Measurements from ENCODE around the gene CSNK1G3.

CSNK1G3 gene

GRCh38 chr5:123535648-123536047 lies 23.7 kb downstream of the CSNK1G3 start:
- no peak for ATAC-seq
- no peaks in the 10 kb centered on the region for H3K9me3 Mint-ChIP-seq
- H3K27ac Mint-ChIP-seq, result no peak overlapping the region
- no peaks in the 10 kb centered on the region for H3K36me3 Mint-ChIP-seq
- no peak for DNase-seq (ENCODE audit: low spot score in 2 of 2)
- no peak overlapping the region for H3K4me3 Mint-ChIP-seq
- H3K4me1 Mint-ChIP-seq, result peaks cover 26% of the 10 kb centered on the region

GRCh38 chr5:123537256-123537655 lies 25.3 kb downstream of the CSNK1G3 start:
- Mint-ChIP-seq H3K9me3 (no peaks in the 10 kb centered on the region), H3K4me1 (peaks cover 33% of the 10 kb centered on the region), H3K36me3 (no peaks in the 10 kb centered on the region), H3K4me3 (no peak overlapping the region), H3K27ac (no peak overlapping the region)
- no peak for DNase-seq (ENCODE audit: low spot score in 2 of 2)
- ATAC-seq, result no peak

GRCh38 chr5:123537845-123538244 lies 25.9 kb downstream of the CSNK1G3 start:
- no peak overlapping the region for H3K4me3 Mint-ChIP-seq
- H3K4me1 Mint-ChIP-seq, result peaks cover 39% of the 10 kb centered on the region
- ATAC-seq (no peak), DNase-seq (ENCODE audit: low spot score in 2 of 2) (no peak)
- H3K27ac Mint-ChIP-seq, result no peak overlapping the region
- H3K9me3 Mint-ChIP-seq, result no peaks in the 10 kb centered on the region
- H3K36me3 Mint-ChIP-seq, result no peaks in the 10 kb centered on the region

GRCh38 chr5:123538670-123539459 lies 26.9 kb downstream of the CSNK1G3 start:
- Mint-ChIP-seq H3K27ac (no peak overlapping the region), H3K4me1 (peaks cover 49% of the 10 kb centered on the region), H3K4me3 (no peak overlapping the region), H3K9me3 (no peaks in the 10 kb centered on the region), H3K36me3 (no peaks in the 10 kb centered on the region)
- DNase-seq (ENCODE audit: low spot score in 2 of 2) (no peak), ATAC-seq (no peak)

- no peak for DNase-seq (ENCODE audit: low spot score in 2 of 2)
- Mint-ChIP-seq H3K4me3 (no peak overlapping the region), H3K9me3 (no peaks in the 10 kb centered on the region), H3K4me1 (peaks cover 53% of the 10 kb centered on the region), H3K27ac (no peak overlapping the region), H3K36me3 (peaks cover 3% of the 10 kb centered on the region)
- no peak for ATAC-seq
Observed at GRCh38 chr5:123540534-123540933, 28.6 kb downstream of the CSNK1G3 start.

GRCh38 chr5:123543438-123543837 lies 31.5 kb downstream of the CSNK1G3 start:
- no peaks in the 10 kb centered on the region for H3K9me3 Mint-ChIP-seq
- H3K36me3 Mint-ChIP-seq, result peaks cover 7% of the 10 kb centered on the region
- DNase-seq (ENCODE audit: low spot score in 2 of 2) (no peak), ATAC-seq (no peak)
- H3K4me3 Mint-ChIP-seq, result no peak overlapping the region
- H3K27ac Mint-ChIP-seq, result no peak overlapping the region
- H3K4me1 Mint-ChIP-seq, result peaks cover 47% of the 10 kb centered on the region

- H3K27ac Mint-ChIP-seq, result no peak overlapping the region
- no peak for ATAC-seq
- no peaks in the 10 kb centered on the region for H3K9me3 Mint-ChIP-seq
- H3K36me3 Mint-ChIP-seq, result peaks cover 12% of the 10 kb centered on the region
- H3K4me3 Mint-ChIP-seq, result no peak overlapping the region
- peaks cover 52% of the 10 kb centered on the region for H3K4me1 Mint-ChIP-seq
- DNase-seq (ENCODE audit: low spot score in 2 of 2), result no peak
Observed at GRCh38 chr5:123545506-123545905, 33.5 kb downstream of the CSNK1G3 start.

GRCh38 chr5:123546657-123547056 lies 34.7 kb downstream of the CSNK1G3 start:
- Mint-ChIP-seq H3K9me3 (no peaks in the 10 kb centered on the region), H3K36me3 (peaks cover 12% of the 10 kb centered on the region), H3K4me3 (no peak overlapping the region), H3K27ac (no peak overlapping the region), H3K4me1 (peaks cover 45% of the 10 kb centered on the region)
- ATAC-seq, result no peak
- DNase-seq (ENCODE audit: low spot score in 2 of 2), result no peak

- peak overlapping the region; percentile 37 for H3K4me3 Mint-ChIP-seq
- H3K9me3 Mint-ChIP-seq, result no peaks in the 10 kb centered on the region
- peaks cover 24% of the 10 kb centered on the region for H3K4me1 Mint-ChIP-seq
- ATAC-seq (peak; percentile 100), DNase-seq (ENCODE audit: low spot score in 2 of 2) (peak; percentile 39 to 75)
- peak overlapping the region; percentile 89 for H3K27ac Mint-ChIP-seq
- H3K36me3 Mint-ChIP-seq, result peaks cover 12% of the 10 kb centered on the region
Observed at GRCh38 chr5:123549256-123549904, 37.4 kb downstream of the CSNK1G3 start.

- Mint-ChIP-seq H3K9me3 (no peaks in the 10 kb centered on the region), H3K27ac (no peak overlapping the region), H3K4me1 (peaks cover 31% of the 10 kb centered on the region), H3K36me3 (peaks cover 23% of the 10 kb centered on the region), H3K4me3 (no peak overlapping the region)
- DNase-seq (ENCODE audit: low spot score in 2 of 2), result no peak
- ATAC-seq, result no peak
Observed at GRCh38 chr5:123554601-123555000, 42.6 kb downstream of the CSNK1G3 start.

- Mint-ChIP-seq H3K36me3 (peaks cover 29% of the 10 kb centered on the region), H3K9me3 (no peaks in the 10 kb centered on the region), H3K4me3 (no peak overlapping the region), H3K4me1 (peaks cover 29% of the 10 kb centered on the region), H3K27ac (no peak overlapping the region)
- no peak for DNase-seq (ENCODE audit: low spot score in 2 of 2)
- ATAC-seq, result no peak
Observed at GRCh38 chr5:123557907-123558306, 45.9 kb downstream of the CSNK1G3 start.

- ATAC-seq (peak; percentile 89), DNase-seq (ENCODE audit: low spot score in 2 of 2) (no peak)
- no peaks in the 10 kb centered on the region for H3K9me3 Mint-ChIP-seq
- H3K4me3 Mint-ChIP-seq, result no peak overlapping the region
- H3K36me3 Mint-ChIP-seq, result peaks cover 29% of the 10 kb centered on the region
- H3K27ac Mint-ChIP-seq, result no peak overlapping the region
- peaks cover 29% of the 10 kb centered on the region for H3K4me1 Mint-ChIP-seq
Observed at GRCh38 chr5:123558762-123559433, 46.9 kb downstream of the CSNK1G3 start.

GRCh38 chr5:123559434-123559775 lies 47.4 kb downstream of the CSNK1G3 start:
- no peak overlapping the region for H3K27ac Mint-ChIP-seq

GRCh38 chr5:123561230-123561629 lies 49.3 kb downstream of the CSNK1G3 start:
- Mint-ChIP-seq H3K27ac (no peak overlapping the region), H3K4me1 (peaks cover 36% of the 10 kb centered on the region), H3K36me3 (peaks cover 29% of the 10 kb centered on the region), H3K9me3 (peaks cover 4% of the 10 kb centered on the region), H3K4me3 (no peak overlapping the region)
- no peak for DNase-seq (ENCODE audit: low spot score in 2 of 2)
- peak; percentile 29 for ATAC-seq

More at GRCh38 chr5:123559434-123559775, 47.4 kb downstream of the CSNK1G3 start:
- peak; percentile 80 for ATAC-seq
- Mint-ChIP-seq H3K36me3 (peaks cover 29% of the 10 kb centered on the region), H3K4me1 (peaks cover 29% of the 10 kb centered on the region), H3K9me3 (no peaks in the 10 kb centered on the region), H3K4me3 (no peak overlapping the region)
- DNase-seq (ENCODE audit: low spot score in 2 of 2), result no peak

GRCh38 chr5:123571927-123572326 lies 60.0 kb downstream of the CSNK1G3 start:
- no peaks in the 10 kb centered on the region for H3K9me3 Mint-ChIP-seq
- H3K4me1 Mint-ChIP-seq, result peaks cover 25% of the 10 kb centered on the region
- H3K36me3 Mint-ChIP-seq, result peaks cover 31% of the 10 kb centered on the region
- DNase-seq (ENCODE audit: low spot score in 2 of 2) (no peak), ATAC-seq (no peak)
- H3K4me3 Mint-ChIP-seq, result no peak overlapping the region
- H3K27ac Mint-ChIP-seq, result no peak overlapping the region

GRCh38 chr5:123578390-123578789 lies 66.4 kb downstream of the CSNK1G3 start:
- peaks cover 42% of the 10 kb centered on the region for H3K36me3 Mint-ChIP-seq
- H3K27ac Mint-ChIP-seq, result no peak overlapping the region

More at GRCh38 chr5:123578390-123578789, 66.4 kb downstream of the CSNK1G3 start:
- no peak overlapping the region for H3K4me3 Mint-ChIP-seq
- no peak for ATAC-seq
- no peaks in the 10 kb centered on the region for H3K9me3 Mint-ChIP-seq
- DNase-seq (ENCODE audit: low spot score in 2 of 2), result no peak
- no peaks in the 10 kb centered on the region for H3K4me1 Mint-ChIP-seq

All from stimulated activated effector memory CD8-positive, alpha-beta T cell treated with anti-CD3 and anti-CD28 coated beads, Interleukin-12 subunit alpha, Interleukin-12 subunit beta, amount 100 ng/mL, for 72 hours (primary cell).